Vagina (tissue), 2 donors: ENCODE data around the gene DFFB. TPM values are rescaled to one million over a fixed set of nuclear protein-coding genes. Genes with fewer than 3 reads are reported as not detected.
A peak's percentile ranks its signal among the peaks of the same experiment; 100 is the strongest.

Experiments
- DNase-seq, 2 donors: peaks; one replicate each; pipeline ENCODE4 v3.0.0-alpha.2; 2017; ENCODE audit errors: extremely low spot score in 2 of 2
- H3K27ac ChIP-seq: fragments of 200-600 bp; sonication (generic); one replicate; pipeline ENCODE4 v1.5.1; 2019
- H3K27me3 ChIP-seq: fragments of 200-600 bp; sonication (generic); one replicate; pipeline ENCODE4 v1.5.1; 2019
- H3K36me3 ChIP-seq, 2 donors: fragments of 200-600 bp; sonication (generic); one replicate each; pipeline ENCODE4 v1.5.1; 2017 to 2019
- H3K4me1 ChIP-seq: fragments of 200-600 bp; sonication (generic); one replicate; pipeline ENCODE4 v1.5.1; 2019
- H3K4me3 ChIP-seq, 2 donors: fragments of 200-600 bp; sonication (generic); 1 replicate in 1 of 2; 2 replicates in 1 of 2; pipeline ENCODE4 v1.5.1; 2016 to 2019
- H3K9me3 ChIP-seq: fragments of 200-600 bp; sonication (generic); one replicate; pipeline ENCODE4 v1.5.1; 2019
- CTCF ChIP-seq, 3 experiments: fragments of 450-650 bp in 2 of 3; fragments of 200-600 bp in 1 of 3; sonication (generic) in 1 of 3; IDR thresholded peaks; one replicate each; pipeline ENCODE4 v1.5.1; 2017 to 2019; ENCODE audit warnings: antibody characterized with exemption in 3 of 3, mild to moderate bottlenecking in 2 of 3, moderate library complexity in 2 of 3
- POLR2A ChIP-seq, 2 donors: fragments of 450-650 bp; IDR thresholded peaks; one replicate each; pipeline ENCODE4 v1.6.1; 2017; ENCODE audit warnings: antibody characterized with exemption in 2 of 2, mild to moderate bottlenecking in 2 of 2, moderate library complexity in 2 of 2
- POLR2AphosphoS5 ChIP-seq, 2 donors: sonication (generic); formaldehyde crosslinking; IDR thresholded peaks; one replicate each; pipeline ENCODE4 v1.9.0; 2017; ENCODE audit warnings: antibody characterized with exemption in 2 of 2, mild to moderate bottlenecking in 2 of 2, low read depth in 1 of 2; ENCODE audit not compliant: insufficient read depth in 1 of 2
- intact Hi-C: fragments of 100-400 bp; cut with DNase I; formaldehyde crosslinking; loops from one replicate; pipeline ENCODE4 v1.15.1; 2023
- total RNA-seq: library from RNA; depleted of rRNA; stranded (reverse); fragments of >200 nt; gene quantifications from one replicate; pipeline ENCODE4 v1.2.3, GENCODE V29; 2016

The DFFB gene
- total RNA-seq, 1 donor from 2014 or later: 8.8 TPM

- H3K27me3 ChIP-seq: no peaks in the 10 kb centered on the region
- TF ChIP-seq POLR2AphosphoS5 (IDR thresholded peaks at IDR 0.05; ENCODE audit: insufficient read depth in 1 of 2, low read depth in 1 of 2) (no peak), CTCF (IDR thresholded peaks at IDR 0.05) (peak; percentile 24 to 63 (median 29)), POLR2A (IDR thresholded peaks at IDR 0.05) (no peak)
- no peaks in the 10 kb centered on the region for H3K36me3 ChIP-seq
- no peak overlapping the region for H3K4me3 ChIP-seq
- intact Hi-C loops: no loop called here
- no peak for DNase-seq
- H3K4me1 ChIP-seq: peaks cover 5% of the 10 kb centered on the region
- no peak overlapping the region for H3K27ac ChIP-seq
- H3K9me3 ChIP-seq: no peaks in the 10 kb centered on the region
These were observed 53.9 kb downstream of the DFFB start for GRCh38 chr1:3910857-3911845.

- H3K27me3 ChIP-seq: no peaks in the 10 kb centered on the region
- no peak overlapping the region for H3K4me3 ChIP-seq
- no peak for DNase-seq
- no peak overlapping the region for H3K27ac ChIP-seq
- no peaks in the 10 kb centered on the region for H3K36me3 ChIP-seq
- H3K4me1 ChIP-seq: peaks cover 5% of the 10 kb centered on the region
- no peaks in the 10 kb centered on the region for H3K9me3 ChIP-seq
- TF ChIP-seq POLR2A (IDR thresholded peaks at IDR 0.05) (no peak), POLR2AphosphoS5 (IDR thresholded peaks at IDR 0.05; ENCODE audit: insufficient read depth in 1 of 2, low read depth in 1 of 2) (no peak), CTCF (IDR thresholded peaks at IDR 0.05) (no peak)
- intact Hi-C loops: no loop called here
These were observed 54.9 kb downstream of the DFFB start for GRCh38 chr1:3911981-3912808.

GRCh38 chr1:3912809-3913685 lies 55.8 kb downstream of the DFFB start:
- H3K4me3 ChIP-seq: no peak overlapping the region
- intact Hi-C loops: no loop called here
- no peaks in the 10 kb centered on the region for H3K27me3 ChIP-seq
- TF ChIP-seq POLR2AphosphoS5 (IDR thresholded peaks at IDR 0.05; ENCODE audit: insufficient read depth in 1 of 2, low read depth in 1 of 2) (no peak), CTCF (IDR thresholded peaks at IDR 0.05) (no peak), POLR2A (IDR thresholded peaks at IDR 0.05) (no peak)
- H3K27ac ChIP-seq: no peak overlapping the region
- H3K9me3 ChIP-seq: no peaks in the 10 kb centered on the region
- DNase-seq: no peak
- peaks cover 5% of the 10 kb centered on the region for H3K4me1 ChIP-seq
- H3K36me3 ChIP-seq: no peaks in the 10 kb centered on the region

- no peak for TF ChIP-seq POLR2AphosphoS5 (IDR thresholded peaks at IDR 0.05; ENCODE audit: insufficient read depth in 1 of 2, low read depth in 1 of 2)
- no peak for TF ChIP-seq POLR2A (IDR thresholded peaks at IDR 0.05)
- TF ChIP-seq CTCF (IDR thresholded peaks at IDR 0.05): no peak
- Histone ChIP-seq H3K27me3 (no peaks in the 10 kb centered on the region), H3K4me3 (no peak overlapping the region), H3K27ac (no peak overlapping the region), H3K4me1 (peaks cover 5% of the 10 kb centered on the region), H3K36me3 (no peaks in the 10 kb centered on the region), H3K9me3 (no peaks in the 10 kb centered on the region)
- DNase-seq: no peak
- intact Hi-C loops: no loop called here
These were observed 57.1 kb downstream of the DFFB start for GRCh38 chr1:3914331-3914851.
